Smooth muscle cell (in vitro differentiated cells): ENCODE results near the gene THSD4. TPM values are rescaled to one million over a fixed set of nuclear protein-coding genes. Genes with fewer than 3 reads are reported as not detected.
"Not testable (repeated sequence)": the region's sequence is repeated elsewhere in the genome, so short reads cannot be mapped to it uniquely, and the experiment has no call there.

ENCODE experiments used
- DNase-seq: peaks from one replicate; lab custom pipeline; 2025; ENCODE audit not compliant: unreplicated experiment; lab: John Stamatoyannopoulos, UW
- H2AFZ ChIP-seq: fragments of 200-600 bp; sonication (generic); 2 replicates; pipeline ENCODE4 v1.6.0; 2016; ENCODE audit warnings: antibody characterized with exemption, low read depth, mild to moderate bottlenecking
- H3F3A ChIP-seq: fragments of 200-600 bp; sonication (generic); 2 replicates; pipeline ENCODE4 v1.6.0; 2017; ENCODE audit warnings: antibody characterized with exemption, low read depth
- H3K27ac ChIP-seq: fragments of 200-600 bp; sonication (generic); 2 replicates; pipeline ENCODE4 v1.5.1; 2016; ENCODE audit warnings: low read depth, mild to moderate bottlenecking
- H3K27me3 ChIP-seq: fragments of 200-600 bp; sonication (generic); 2 replicates; pipeline ENCODE4 v1.6.1; 2016; ENCODE audit warnings: low read depth, mild to moderate bottlenecking
- H3K36me3 ChIP-seq: fragments of 200-600 bp; sonication (generic); 2 replicates; pipeline ENCODE4 v1.5.1; 2016; ENCODE audit warnings: low read depth
- H3K4me1 ChIP-seq: fragments of 200-600 bp; sonication (generic); 2 replicates; pipeline ENCODE4 v1.5.1; 2016; ENCODE audit warnings: low read depth
- H3K4me2 ChIP-seq: fragments of 200-600 bp; sonication (generic); 2 replicates; pipeline ENCODE4 v1.6.0; 2016; ENCODE audit warnings: mild to moderate bottlenecking
- H3K4me3 ChIP-seq: fragments of 200-600 bp; sonication (generic); 2 replicates; pipeline ENCODE4 v1.5.1; 2016; ENCODE audit warnings: mild to moderate bottlenecking
- H3K79me2 ChIP-seq: fragments of 200-600 bp; sonication (generic); 2 replicates; pipeline ENCODE4 v1.6.0; 2016; ENCODE audit warnings: low read depth, mild to moderate bottlenecking
- H3K9ac ChIP-seq: fragments of 200-600 bp; sonication (generic); 2 replicates; pipeline ENCODE4 v1.6.0; 2016; ENCODE audit warnings: low read depth
- H3K9me3 ChIP-seq: fragments of 200-600 bp; sonication (generic); replicated peaks from 2 replicates; pipeline ENCODE4 v1.5.1; 2016; ENCODE audit warnings: low read depth
- H4K20me1 ChIP-seq: fragments of 200-600 bp; sonication (generic); 2 replicates; pipeline ENCODE4 v1.6.0; 2016; ENCODE audit warnings: low read depth
- CTCF ChIP-seq: fragments of 200-600 bp; sonication (generic); IDR thresholded peaks from 2 replicates; pipeline ENCODE4 v1.5.1; 2017; ENCODE audit warnings: borderline replicate concordance, mild to moderate bottlenecking, antibody characterized with exemption; ENCODE audit not compliant: insufficient read depth, poor library complexity, severe bottlenecking
- WGBS: methylation state at CpG from one replicate; pipeline ENCODE4 v1.1.7; 2016; ENCODE audit warnings: low lambda C conversion rate; 5-methylcytosine and 5-hydroxymethylcytosine counted together
- polyA plus RNA-seq: library from polyadenylated mRNA; unstranded; fragments of >200 nt; fragmentation: Nextera tagmentation; extraction: Ambion mirVana; gene quantifications from 2 replicates; pipeline ENCODE4 v1.2.1, GENCODE V29; 2016
- total RNA-seq: library from RNA; depleted of rRNA; stranded (reverse); fragments of >200 nt; gene quantifications from 2 replicates; pipeline ENCODE4 v1.2.3, GENCODE V29; 2014

Gene THSD4
- total and polyA plus RNA-seq, 2 experiments from 2014 or later, result 2.5 to 4.1 TPM

- H4K20me1 ChIP-seq, result no peaks in the 10 kb centered on the region
- no peaks in the 10 kb centered on the region for H3K4me1 ChIP-seq
- no peaks in the 10 kb centered on the region for H3K36me3 ChIP-seq
- H2AFZ ChIP-seq, result no peak overlapping the region
- no peak for TF ChIP-seq CTCF
- H3K27me3 ChIP-seq, result no peaks in the 10 kb centered on the region
- H3K4me2 ChIP-seq, result no peak overlapping the region
- H3K4me3 ChIP-seq, result no peak overlapping the region
- no peaks in the 10 kb centered on the region for H3K79me2 ChIP-seq
- H3K27ac ChIP-seq, result no peak overlapping the region
- no peaks in the 10 kb centered on the region for H3F3A ChIP-seq
- H3K9ac ChIP-seq, result no peak overlapping the region
- 87% methylated on average over 13 of the region's 13 CpGs for WGBS
- DNase-seq, result no peak
- H3K9me3 ChIP-seq, result no peaks in the 10 kb centered on the region
Measured at GRCh38 chr15:71718116-71718910, 603.0 kb downstream of the THSD4 start.

GRCh38 chr15:71723344-71723743 lies 608.1 kb downstream of the THSD4 start:
- H3K4me1 ChIP-seq, result no peaks in the 10 kb centered on the region
- no peaks in the 10 kb centered on the region for H3K36me3 ChIP-seq
- no peaks in the 10 kb centered on the region for H3F3A ChIP-seq
- no peak overlapping the region for H3K4me2 ChIP-seq
- H3K4me3 ChIP-seq, result no peak overlapping the region
- H2AFZ ChIP-seq, result no peak overlapping the region
- no peaks in the 10 kb centered on the region for H3K27me3 ChIP-seq
- H3K27ac ChIP-seq, result no peak overlapping the region
- no peaks in the 10 kb centered on the region for H3K9me3 ChIP-seq
- DNase-seq, result no peak
- H3K9ac ChIP-seq, result no peak overlapping the region
- no peaks in the 10 kb centered on the region for H4K20me1 ChIP-seq
- H3K79me2 ChIP-seq, result no peaks in the 10 kb centered on the region
- TF ChIP-seq CTCF, result no peak

DNA sequence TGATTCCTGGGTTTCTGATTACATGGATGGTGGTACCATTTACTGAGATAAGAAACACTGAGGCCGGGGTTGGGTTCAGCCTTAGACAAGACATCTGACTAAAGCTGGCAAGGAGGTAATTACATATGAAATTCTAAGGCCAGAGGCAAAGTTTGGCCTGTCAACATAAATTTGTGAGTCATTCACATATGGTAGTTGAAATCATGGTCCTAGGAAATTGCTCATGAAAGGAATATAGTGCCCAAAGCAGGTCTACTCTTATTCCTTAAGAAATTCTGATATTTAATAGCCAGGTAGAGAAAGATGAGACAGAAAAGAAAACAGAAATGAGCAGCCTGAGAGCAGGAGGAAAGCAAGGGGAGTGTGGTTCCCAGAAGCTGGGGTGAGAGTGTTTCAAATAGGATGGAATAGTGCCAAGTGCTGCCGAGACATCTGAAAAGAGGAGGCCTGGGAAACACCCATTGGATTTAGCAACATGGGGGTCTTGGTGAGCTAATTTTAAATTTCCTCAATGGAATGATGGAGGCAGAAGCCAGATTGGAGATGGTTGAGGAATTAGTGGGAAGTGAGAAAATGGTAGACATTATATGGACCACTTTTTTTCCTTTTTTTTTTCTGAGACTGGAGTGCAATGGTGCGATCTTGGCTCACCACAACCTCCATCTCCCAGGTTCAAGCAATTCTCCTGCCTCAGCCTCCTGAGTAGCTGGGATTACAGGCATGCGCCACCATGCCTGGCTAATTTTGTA lies 610.1 kb downstream of the THSD4 start:
- H3F3A ChIP-seq, H3K4me2 ChIP-seq, H3K9ac ChIP-seq, H3K4me3 ChIP-seq, H3K36me3 ChIP-seq, H3K79me2 ChIP-seq, H3K27ac ChIP-seq, H3K9me3 ChIP-seq, H4K20me1 ChIP-seq, H3K4me1 ChIP-seq, H3K27me3 ChIP-seq, DNase-seq, H2AFZ ChIP-seq: not testable (repeated sequence)
- 92% methylated on average over 4 of the region's 4 CpGs for WGBS

DNA sequence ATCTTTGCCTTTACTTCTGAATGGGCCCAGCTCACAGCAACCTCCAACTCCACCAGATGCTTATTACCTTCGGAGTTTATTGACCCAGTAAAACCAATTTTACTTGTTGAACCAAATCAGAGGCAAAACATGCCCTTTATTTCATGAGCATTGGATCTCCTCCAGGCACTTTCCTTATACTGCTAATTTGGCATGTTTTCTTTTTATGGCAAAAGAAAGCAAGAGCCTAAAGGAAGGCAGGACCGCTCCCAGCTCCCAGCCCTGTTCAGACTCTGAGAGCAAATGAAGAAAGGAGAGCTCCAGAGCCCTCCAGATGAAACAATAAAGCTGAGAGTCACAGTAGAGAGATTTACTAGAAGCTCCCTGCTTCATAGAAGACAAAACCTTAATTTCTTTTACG lies 613.6 kb downstream of the THSD4 start:
- DNase-seq, result no peak
- Histone ChIP-seq H3K27me3 (no peaks in the 10 kb centered on the region), H3K4me1 (no peaks in the 10 kb centered on the region), H3F3A (no peaks in the 10 kb centered on the region), H3K36me3 (no peaks in the 10 kb centered on the region), H3K4me3 (no peak overlapping the region), H3K9me3 (no peaks in the 10 kb centered on the region), H3K9ac (no peak overlapping the region), H3K27ac (no peak overlapping the region), H2AFZ (no peak overlapping the region), H4K20me1 (no peaks in the 10 kb centered on the region), H3K79me2 (no peaks in the 10 kb centered on the region), H3K4me2 (no peak overlapping the region)
- TF ChIP-seq CTCF, result no peak
- 93% methylated on average over 3 of the region's 3 CpGs for WGBS
